NCI-H2227 treated with DMSO at 0.1 percent for 48 hours (cell line): ENCODE measurements around the gene H2BK1.

Source experiments
- DNase-seq: peaks from one replicate; lab custom pipeline; 2025; lab: John Stamatoyannopoulos, UW

The H2BK1 gene

GRCh38 chr7:151179287-151179860, 30.9 kb downstream of the H2BK1 start:
- DNase-seq, result no peak

DNA sequence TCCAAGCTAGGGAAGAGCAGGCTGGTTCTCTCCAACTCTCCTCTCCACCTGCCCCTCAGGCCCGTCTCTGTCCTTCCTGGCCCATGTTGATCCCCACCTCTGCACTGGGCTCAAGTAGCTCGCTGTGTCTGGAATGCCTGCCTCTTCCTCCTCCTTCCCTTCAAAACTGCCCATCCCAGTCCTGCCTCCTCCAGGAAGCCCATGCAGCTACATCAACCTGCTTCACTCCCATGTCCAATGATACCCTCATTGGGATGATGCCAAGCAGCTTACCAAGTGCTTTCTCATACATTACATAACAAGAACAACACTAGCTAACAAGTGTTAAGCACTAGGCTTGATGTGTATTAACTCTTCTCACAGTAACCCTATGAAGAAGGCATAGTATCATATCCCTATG, 31.5 kb downstream of the H2BK1 start:
- no peak for DNase-seq

- no peak for DNase-seq
Observed at GRCh38 chr7:151178236-151178635, 32.1 kb downstream of the H2BK1 start.

GRCh38 chr7:151177310-151177709, 33.0 kb downstream of the H2BK1 start:
- no peak for DNase-seq

GRCh38 chr7:151176401-151176800, 33.9 kb downstream of the H2BK1 start:
- DNase-seq, result no peak

- DNase-seq, result no peak
Observed at GRCh38 chr7:151175793-151176311, 34.4 kb downstream of the H2BK1 start.

DNA sequence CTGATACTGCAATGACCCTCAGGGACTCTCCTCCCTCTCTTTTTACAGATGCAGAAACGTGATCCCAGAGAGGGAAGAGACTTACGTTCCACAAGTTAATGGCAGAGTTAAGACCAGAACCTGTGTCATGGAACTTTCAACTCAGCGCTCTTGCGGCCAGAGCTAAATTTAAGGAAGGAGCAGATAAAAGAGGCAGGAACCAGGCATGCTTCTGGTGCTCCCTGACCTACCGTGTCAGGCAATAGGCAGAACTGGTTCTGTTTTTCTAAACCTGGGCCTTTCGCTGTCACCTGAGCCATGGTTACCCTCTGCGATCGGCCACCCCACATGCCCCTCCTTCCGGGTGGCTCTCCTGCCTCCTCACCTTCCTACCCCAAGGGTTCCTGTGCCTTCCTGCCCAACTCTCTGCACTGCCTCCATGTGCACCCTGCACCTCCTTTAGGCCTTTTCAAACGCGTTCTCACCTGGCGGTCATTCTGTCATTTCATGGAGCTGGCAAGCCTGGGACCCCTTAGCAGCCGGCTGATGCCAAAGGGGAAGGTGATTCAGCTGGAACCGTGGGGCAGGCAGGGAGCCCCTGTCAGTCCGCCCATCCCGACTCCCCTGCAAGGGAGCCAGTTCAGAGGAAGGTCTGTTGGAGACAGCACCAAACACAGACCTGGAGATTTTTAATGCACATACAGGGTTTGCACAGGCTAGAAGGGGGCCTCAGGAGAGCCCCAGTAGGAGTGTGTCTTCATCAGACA, 35.1 kb downstream of the H2BK1 start:
- DNase-seq, result no peak

GRCh38 chr7:151174246-151175046, 35.8 kb downstream of the H2BK1 start:
- DNase-seq, result no peak

GRCh38 chr7:151173386-151174245, 36.7 kb downstream of the H2BK1 start:
- DNase-seq, result no peak

- peak; percentile 77 for DNase-seq
Observed at GRCh38 chr7:151172273-151173141, 37.8 kb downstream of the H2BK1 start.

- DNase-seq, result no peak
Observed at GRCh38 chr7:151168787-151169162, 41.5 kb downstream of the H2BK1 start.

DNA sequence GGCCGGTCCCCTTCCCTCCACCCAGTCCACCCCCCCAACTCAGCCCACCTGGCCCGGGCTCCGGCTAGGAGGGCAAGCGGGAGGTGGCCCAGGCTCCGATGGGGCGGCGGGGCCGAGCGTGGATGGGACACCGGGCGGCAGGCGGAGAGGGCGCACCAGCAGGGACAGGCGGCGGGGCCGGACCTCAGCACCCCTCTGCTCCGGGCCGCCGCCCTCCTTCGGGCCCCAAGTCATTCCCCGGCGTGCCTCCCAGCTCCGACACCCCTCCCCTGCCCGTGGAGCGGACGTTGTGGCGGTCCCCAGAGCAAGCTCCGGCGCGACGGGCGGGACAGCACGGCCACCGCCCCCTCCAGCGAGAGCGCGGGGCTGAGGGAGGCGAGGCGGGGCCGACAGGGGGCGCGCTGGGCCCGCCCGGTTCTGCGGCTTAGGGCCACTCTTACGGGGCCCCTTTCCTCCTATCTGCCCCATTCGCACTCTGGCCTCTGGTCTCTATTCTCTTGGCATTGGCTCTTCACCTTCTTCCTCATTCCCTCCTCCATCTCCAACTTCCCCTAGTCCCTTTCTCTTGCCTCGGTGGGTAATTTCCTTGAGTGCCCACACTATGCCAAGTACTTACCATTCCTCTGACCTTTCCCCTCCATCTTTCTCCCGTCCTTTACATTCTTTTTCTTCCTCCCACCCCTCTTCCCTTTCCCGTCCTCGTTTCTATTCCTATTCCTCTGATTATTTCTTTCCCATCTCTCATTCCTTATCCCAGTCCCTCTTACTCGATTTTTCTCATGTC, 42.1 kb downstream of the H2BK1 start:
- peak; percentile 35 for DNase-seq

DNA sequence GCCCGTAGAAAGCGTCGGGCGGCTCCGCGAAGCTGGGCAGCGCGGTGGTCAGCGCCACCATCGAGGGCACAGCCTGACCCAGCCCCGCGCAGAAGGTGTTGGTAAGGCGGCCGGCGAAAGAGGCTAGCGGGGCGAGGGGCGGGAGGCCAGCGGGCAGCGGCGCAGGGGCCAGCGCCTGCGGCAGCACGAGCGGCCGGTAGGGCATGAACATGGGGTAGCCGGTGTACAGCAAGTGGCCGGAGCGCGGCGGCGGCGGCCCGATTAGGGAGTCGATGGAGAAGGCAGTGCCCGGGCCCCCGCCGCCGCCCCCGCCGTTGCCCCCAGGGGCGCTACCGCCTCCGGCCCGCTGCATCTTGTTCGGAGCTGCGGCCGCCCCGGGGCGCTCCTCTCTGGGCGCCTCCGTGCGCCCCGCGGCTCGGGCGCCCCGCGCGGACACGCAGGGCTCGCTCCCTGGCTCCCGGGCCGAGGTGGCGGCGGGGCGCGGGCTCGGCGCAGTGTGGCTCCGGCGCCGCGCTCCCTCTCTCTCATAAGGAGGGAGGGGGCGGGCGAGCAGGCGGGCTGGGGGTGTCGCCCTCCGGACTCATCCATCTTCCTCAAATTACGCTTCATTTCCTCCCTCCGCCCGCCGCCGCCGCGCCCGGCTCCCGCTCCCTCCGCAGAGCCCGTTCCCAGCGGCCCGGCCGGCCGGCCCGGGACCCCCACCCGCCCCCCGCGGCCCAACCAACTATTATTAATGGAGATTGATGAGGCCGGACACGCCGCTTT, 42.9 kb downstream of the H2BK1 start, which contains the start of gene GBX1:
TSS of gene GBX1 (minus strand) at position 498 of the 765 bp plus-strand sequence. CDS start at position 352, 146 bp downstream.
- peak; percentile 11 for DNase-seq

- DNase-seq, result no peak
Observed at GRCh38 chr7:151166629-151167196, 43.6 kb downstream of the H2BK1 start.

DNA sequence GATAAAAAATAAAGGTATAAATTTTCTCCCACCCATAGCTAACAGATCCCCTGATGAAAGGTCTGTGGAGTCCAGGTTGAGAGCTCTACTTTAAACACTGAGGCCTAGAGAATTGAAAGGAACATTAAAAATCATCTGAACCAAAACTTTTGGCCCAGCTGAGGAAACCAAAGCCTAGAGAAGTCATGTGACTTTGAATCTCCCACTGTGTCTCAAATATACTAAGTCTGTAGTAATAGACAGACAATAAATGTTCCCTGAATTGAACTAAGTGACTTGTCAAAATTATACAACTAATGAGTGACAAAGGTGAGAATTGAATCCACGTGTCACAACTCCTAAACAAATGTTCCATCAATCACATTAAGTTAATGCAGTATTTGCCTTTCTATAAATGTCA, 48.5 kb downstream of the H2BK1 start:
- DNase-seq, result no peak
